K562 (cell line): ENCODE measurements around the gene CDC42BPB. TPM values are rescaled to one million over a fixed set of nuclear protein-coding genes. Genes with fewer than 3 reads are reported as not detected.

ENCODE experiments used
- ATAC-seq: fragments of 200-7000 bp; cut with Tn5 transposase; 3 replicates; pipeline ENCODE4 v1.9.1; 2020; ENCODE audit warnings: moderate library complexity
- BruUV-seq: library from RNA; stranded (reverse); fragments of 400-500 nt; replicated peaks from 2 replicates; lab custom pipeline; 2021; lab: Mats Ljungman, UMichigan
- CTCF ChIA-PET: fragments of 300-600 bp; formaldehyde crosslinking; extraction: SDS; loops from one replicate; lab custom pipeline; 2021; ENCODE audit warnings: low intra/inter-chr PET ratio; lab: Yijun Ruan, JAX
- POLR2A ChIA-PET: fragments of 300-600, 350-650 bp; sonication (Branson Sonifier 250); formaldehyde crosslinking; extraction: SDS; loops from one replicate; lab custom pipeline; 2021; ENCODE audit warnings: antibody characterized with exemption, inconsistent platforms; lab: Yijun Ruan, JAX
- DNase-seq, 4 experiments: peaks; one replicate each; pipeline versions ENCODE4 v3.0.0 to v3.0.0-alpha.2; 2011 to 2018; ENCODE audit warnings: low spot score in 3 of 4, mixed read lengths in 3 of 4; ENCODE audit errors: extremely low read depth in 1 of 4
- FAIRE-seq: peaks from 2 replicates; lab custom pipeline; 2011; peaks lifted over from hg19 to GRCh38; lab: Jason Lieb, UNC
- H2AFZ ChIP-seq: 2 replicates; pipeline ENCODE4 v1.6.0; 2011; ENCODE audit warnings: low read depth, low read length, control low read depth, inconsistent platforms
- H3K27ac ChIP-seq: fragments of 200-600 bp; 3 replicates; pipeline ENCODE4 v1.8.0; 2011; ENCODE audit warnings: low read depth, mild to moderate bottlenecking, control low read depth, inconsistent platforms, low read length, moderate library complexity, mixed read lengths; ENCODE audit errors: extremely low read depth
- H3K27me3 ChIP-seq, 2 experiments: fragments of 300-600 bp in 1 of 2; 2 replicates in 1 of 2; 3 replicates in 1 of 2; pipeline versions ENCODE4 v1.6.0 to v1.8.0; 2011; ENCODE audit warnings: inconsistent platforms in 2 of 2, low read length in 2 of 2, mild to moderate bottlenecking in 1 of 2, mixed read lengths in 1 of 2, moderate library complexity in 1 of 2; ENCODE audit not compliant: control insufficient read depth in 2 of 2, insufficient read depth in 2 of 2
- H3K36me3 ChIP-seq: fragments of 300-600 bp; 3 replicates; pipeline ENCODE4 v1.8.0; 2011; ENCODE audit warnings: mild to moderate bottlenecking, low read length, inconsistent platforms; ENCODE audit not compliant: control insufficient read depth, insufficient read depth
- H3K4me1 ChIP-seq, 2 experiments: fragments of 200-600 bp in 1 of 2; replicated peaks in 1 of 2; 2 replicates in 1 of 2; 3 replicates in 1 of 2; pipeline versions ENCODE4 v1.5.1 to v1.8.0; 2011; ENCODE audit warnings: inconsistent platforms in 2 of 2, low read length in 2 of 2, mild to moderate bottlenecking in 1 of 2, mixed read lengths in 1 of 2, moderate library complexity in 1 of 2; ENCODE audit not compliant: control insufficient read depth in 2 of 2, insufficient read depth in 2 of 2
- H3K4me2 ChIP-seq: 2 replicates; pipeline ENCODE4 v1.6.1; 2011; ENCODE audit warnings: low read length, control low read depth, inconsistent platforms, mixed read lengths; ENCODE audit not compliant: insufficient read depth
- H3K4me3 ChIP-seq: fragments of 200-600 bp; sonication (generic), shearing (Covaris generic); 2 replicates; pipeline ENCODE4 v1.5.1; 2016; ENCODE audit warnings: control low read depth, inconsistent platforms
- H3K79me2 ChIP-seq: fragments of 200-600 bp; 3 replicates; pipeline ENCODE4 v1.8.0; 2011; ENCODE audit warnings: low read length, inconsistent platforms; ENCODE audit not compliant: control insufficient read depth, insufficient read depth
- H3K9ac ChIP-seq, 2 experiments: 2 replicates each; pipeline versions ENCODE4 v1.6.0 to v1.6.1; 2011; ENCODE audit warnings: low read depth in 2 of 2, low read length in 2 of 2, control low read depth in 1 of 2, inconsistent platforms in 1 of 2, mild to moderate bottlenecking in 1 of 2, mixed read lengths in 1 of 2; ENCODE audit not compliant: insufficient read depth in 1 of 2
- H3K9me1 ChIP-seq: one replicate; pipeline ENCODE4 v1.6.0; 2011; ENCODE audit warnings: inconsistent platforms, mild to moderate bottlenecking, low read length, moderate library complexity; ENCODE audit not compliant: control insufficient read depth, insufficient read depth
- H3K9me3 ChIP-seq: replicated peaks from 2 replicates; pipeline ENCODE4 v1.5.1; 2011; ENCODE audit warnings: low read depth, low read length, inconsistent platforms; ENCODE audit not compliant: control insufficient read depth, insufficient read depth
- H4K20me1 ChIP-seq: replicated peaks from 2 replicates; pipeline ENCODE4 v1.6.1; 2011; ENCODE audit warnings: low read length, inconsistent platforms, mixed read lengths; ENCODE audit not compliant: control insufficient read depth, insufficient read depth
- ADNP ChIP-seq: fragments of 200-800 bp; sonication (Bioruptor generic); IDR thresholded peaks from 2 replicates; pipeline ENCODE4 v1.6.1; 2016; ENCODE audit warnings: missing genetic modification characterization, missing compliant biosample characterization
- BDP1 ChIP-seq: IDR thresholded peaks from 3 replicates; pipeline ENCODE4 v1.6.1; 2011; ENCODE audit not compliant: insufficient read length, insufficient read depth
- BHLHE40 ChIP-seq: IDR thresholded peaks from 2 replicates; pipeline ENCODE4 v1.6.1; 2011; ENCODE audit warnings: low read length, improper control_type of control experiment
- CREM ChIP-seq: IDR thresholded peaks from 2 replicates; pipeline ENCODE4 v1.6.1; 2014; ENCODE audit warnings: antibody characterized with exemption, low read depth
- EP400 ChIP-seq: fragments of 450-650 bp; IDR thresholded peaks from 2 replicates; pipeline ENCODE4 v1.6.1; 2017; ENCODE audit warnings: antibody characterized with exemption, mild to moderate bottlenecking, moderate library complexity
- ETV1 ChIP-seq: fragments of 450-650 bp; conservative IDR thresholded peaks from 2 replicates; pipeline ENCODE4 v1.6.1; 2016; ENCODE audit warnings: missing genetic modification characterization, control low read depth, low read depth, missing compliant biosample characterization
- FOSL1 ChIP-seq: fragments of 200-800 bp; sonication (Bioruptor generic); conservative IDR thresholded peaks from 2 replicates; pipeline ENCODE4 v1.6.1; 2016; ENCODE audit warnings: missing genetic modification characterization, missing compliant biosample characterization
- HDAC3 ChIP-seq: fragments of 450-650 bp; IDR thresholded peaks from 2 replicates; pipeline ENCODE4 v1.6.1; 2018; ENCODE audit warnings: borderline replicate concordance, mild to moderate bottlenecking, moderate library complexity; ENCODE audit not compliant: partially characterized antibody
- NFE2 ChIP-seq: IDR thresholded peaks from 2 replicates; pipeline ENCODE4 v1.6.1; 2014; ENCODE audit warnings: antibody characterized with exemption, low read depth
- POLR2G ChIP-seq: fragments of 200-400 bp; formaldehyde crosslinking; IDR thresholded peaks from 2 replicates; pipeline ENCODE4 v1.6.1; 2017; ENCODE audit warnings: low read depth, mild to moderate bottlenecking, antibody characterized with exemption, low read length, moderate library complexity
- SLC30A9 ChIP-seq: fragments of 250-450 bp; sonication (Bioruptor Pico); IDR thresholded peaks from 2 replicates; pipeline ENCODE4 v1.8.0; 2022; ENCODE audit warnings: mild to moderate bottlenecking, moderate library complexity
- SMARCA4 ChIP-seq: fragments of 450-650 bp; IDR thresholded peaks from 2 replicates; pipeline ENCODE4 v1.6.1; 2016
- SREBF1 ChIP-seq: fragments of 150-350 bp; IDR thresholded peaks from 2 replicates; pipeline ENCODE4 v1.6.1; 2014; ENCODE audit warnings: antibody characterized with exemption, low read depth, low read length, borderline replicate concordance
- SUPT5H ChIP-seq: fragments of 450-650 bp; IDR thresholded peaks from 2 replicates; pipeline ENCODE4 v1.6.1; 2016
- TFAM ChIP-seq: fragments of 250-450 bp; sonication (Bioruptor Pico); conservative IDR thresholded peaks from 2 replicates; pipeline ENCODE4 v1.5.0; 2021; ENCODE audit warnings: mild to moderate bottlenecking, moderate library complexity
- ZKSCAN1 ChIP-seq: fragments of 150-350 bp; IDR thresholded peaks from 2 replicates; pipeline ENCODE4 v1.6.1; 2016; ENCODE audit warnings: low read depth, low read length
- WGBS: fragments of 100-300 bp; shearing (Covaris generic); methylation state at CpG from one replicate; pipeline ENCODE4 v1.1.6; 2016; ENCODE audit warnings: low coverage, mixed read lengths; ENCODE audit not compliant: insufficient coverage; ENCODE audit errors: missing lambda C conversion rate; 5-methylcytosine and 5-hydroxymethylcytosine counted together
- in situ Hi-C: fragments of 300-500 bp; cut with MboI; formaldehyde crosslinking; loops from 4 replicates; pipeline ENCODE4 v1.15.0; 2018; ENCODE audit warnings: inconsistent platforms, mixed read lengths
- intact Hi-C: fragments of 100-400 bp; cut with micrococcal nuclease; formaldehyde crosslinking; loops from 2 replicates; pipeline ENCODE4 v1.14.2; 2022
- polyA plus RNA-seq, 8 experiments: library from polyadenylated mRNA; depleted of rRNA in 4 of 8; stranded (reverse) in 5 of 8; unstranded in 3 of 8; fragments of >200 nt; fragmentation: Nextera tagmentation in 2 of 8; fragmentation: Illumina TruSeq in 1 of 8; extraction: Ambion mirVana in 2 of 8; extraction: Trizol in 1 of 8; gene quantifications; 2 replicates each; pipeline versions ENCODE4 v1.2.1 to v1.2.3, GENCODE V29; 2011 to 2014; ENCODE audit warnings: inconsistent platforms in 1 of 8, missing spikeins in 1 of 8
- total RNA-seq, 7 experiments: library from RNA; depleted of rRNA in 6 of 7; stranded (reverse); fragments of >200 nt in 6 of 7; fragmentation: Illumina TruSeq in 2 of 7; extraction: Trizol in 2 of 7; gene quantifications; 2 replicates each; pipeline versions ENCODE4 v1.2.1 to v1.2.3, GENCODE V29; 2011 to 2021; ENCODE audit warnings: low replicate concordance in 1 of 7
- TF ChIP-seq, protein P1 (sequence below): sonication (generic); formaldehyde crosslinking; IDR thresholded peaks from 2 replicates; pipeline ENCODE4 v1.8.0; 2022; ENCODE audit warnings: mild to moderate bottlenecking, missing genetic modification reagents
- TF ChIP-seq, protein P2 (sequence below): fragments of 250-450 bp; sonication (Bioruptor Pico); IDR thresholded peaks from 2 replicates; pipeline ENCODE4 v1.4.0; 2020; ENCODE audit warnings: mild to moderate bottlenecking, moderate library complexity

CDC42BPB gene
- total and polyA plus RNA-seq, 9 of the 15 experiments (the other 6 are each of a cell fraction or from before 2014, with no cell fraction given), result 0.07 to 24.3 (median 12.6) TPM

- no peak for TF ChIP-seq HDAC3
- no peak for TF ChIP-seq EP400
- no peak for TF ChIP-seq SREBF1
- TF ChIP-seq, protein P1, sequence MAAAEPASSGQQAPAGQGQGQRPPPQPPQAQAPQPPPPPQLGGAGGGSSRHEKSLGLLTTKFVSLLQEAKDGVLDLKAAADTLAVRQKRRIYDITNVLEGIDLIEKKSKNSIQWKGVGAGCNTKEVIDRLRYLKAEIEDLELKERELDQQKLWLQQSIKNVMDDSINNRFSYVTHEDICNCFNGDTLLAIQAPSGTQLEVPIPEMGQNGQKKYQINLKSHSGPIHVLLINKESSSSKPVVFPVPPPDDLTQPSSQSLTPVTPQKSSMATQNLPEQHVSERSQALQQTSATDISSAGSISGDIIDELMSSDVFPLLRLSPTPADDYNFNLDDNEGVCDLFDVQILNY (CRISPR knock-in tag), result no peak
- TF ChIP-seq SLC30A9, result no peak
- no peak for TF ChIP-seq BHLHE40
- no peak for TF ChIP-seq CREM
- TF ChIP-seq ETV1, result no peak
Observed at GRCh38 chr14:102962111-102962627, 95.2 kb downstream of the CDC42BPB start (continued).

GRCh38 chr14:102958461-102958860 lies 98.9 kb downstream of the CDC42BPB start:
- H3K79me2 ChIP-seq, result no peaks in the 10 kb centered on the region
- no peak for ATAC-seq
- no peak for DNase-seq
- H3K4me3 ChIP-seq, result no peak overlapping the region
- 87% methylated on average over 8 of the region's 10 CpGs for WGBS
- H3K36me3 ChIP-seq, result peaks cover 35% of the 10 kb centered on the region; the same call in 2 of the 3 replicates
- ChIA-PET CTCF (no interaction called here), POLR2A (no interaction called here)
- no peak overlapping the region for H3K27ac ChIP-seq
- TF ChIP-seq BDP1 (no peak), NFE2 (no peak), POLR2G (no peak), ZKSCAN1 (no peak), TFAM (CRISPR knock-in tag) (no peak), SUPT5H (no peak), SMARCA4 (no peak), FOSL1 (tag) (no peak), ADNP (tag) (no peak)
- TF ChIP-seq, protein P2, sequence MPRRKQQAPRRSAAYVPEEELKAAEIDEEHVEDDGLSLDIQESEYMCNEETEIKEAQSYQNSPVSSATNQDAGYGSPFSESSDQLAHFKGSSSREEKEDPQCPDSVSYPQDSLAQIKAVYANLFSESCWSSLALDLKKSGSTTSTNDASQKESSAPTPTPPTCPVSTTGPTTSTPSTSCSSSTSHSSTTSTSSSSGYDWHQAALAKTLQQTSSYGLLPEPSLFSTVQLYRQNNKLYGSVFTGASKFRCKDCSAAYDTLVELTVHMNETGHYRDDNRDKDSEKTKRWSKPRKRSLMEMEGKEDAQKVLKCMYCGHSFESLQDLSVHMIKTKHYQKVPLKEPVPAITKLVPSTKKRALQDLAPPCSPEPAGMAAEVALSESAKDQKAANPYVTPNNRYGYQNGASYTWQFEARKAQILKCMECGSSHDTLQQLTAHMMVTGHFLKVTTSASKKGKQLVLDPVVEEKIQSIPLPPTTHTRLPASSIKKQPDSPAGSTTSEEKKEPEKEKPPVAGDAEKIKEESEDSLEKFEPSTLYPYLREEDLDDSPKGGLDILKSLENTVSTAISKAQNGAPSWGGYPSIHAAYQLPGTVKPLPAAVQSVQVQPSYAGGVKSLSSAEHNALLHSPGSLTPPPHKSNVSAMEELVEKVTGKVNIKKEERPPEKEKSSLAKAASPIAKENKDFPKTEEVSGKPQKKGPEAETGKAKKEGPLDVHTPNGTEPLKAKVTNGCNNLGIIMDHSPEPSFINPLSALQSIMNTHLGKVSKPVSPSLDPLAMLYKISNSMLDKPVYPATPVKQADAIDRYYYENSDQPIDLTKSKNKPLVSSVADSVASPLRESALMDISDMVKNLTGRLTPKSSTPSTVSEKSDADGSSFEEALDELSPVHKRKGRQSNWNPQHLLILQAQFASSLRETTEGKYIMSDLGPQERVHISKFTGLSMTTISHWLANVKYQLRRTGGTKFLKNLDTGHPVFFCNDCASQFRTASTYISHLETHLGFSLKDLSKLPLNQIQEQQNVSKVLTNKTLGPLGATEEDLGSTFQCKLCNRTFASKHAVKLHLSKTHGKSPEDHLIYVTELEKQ (CRISPR knock-in tag), result no peak
- no peaks in the 10 kb centered on the region for H3K27me3 ChIP-seq
- no peaks in the 10 kb centered on the region for H3K9me3 ChIP-seq
- H3K9me1 ChIP-seq, result no peaks in the 10 kb centered on the region
- H3K4me1 ChIP-seq, result peaks cover 0 to 7% of the 10 kb centered on the region in 2 experiments; a peak in 2 of 5 replicates
- FAIRE-seq, result no peak
- H4K20me1 ChIP-seq, result no peaks in the 10 kb centered on the region
- in situ Hi-C loops (no loop called here), intact Hi-C loops (no loop called here)
- H3K9ac ChIP-seq, result no peak overlapping the region
- no peak overlapping the region for H2AFZ ChIP-seq
- no TSS peak for BruUV-seq
- no peak overlapping the region for H3K4me2 ChIP-seq
